SK-N-SH (cell line): ENCODE measurements around the gene ADAMTS14. TPM values are rescaled to one million over a fixed set of nuclear protein-coding genes. Genes with fewer than 3 reads are reported as not detected.

Experiments
- CTCF ChIA-PET: fragments of 300-600, 350-600 bp; formaldehyde crosslinking; extraction: SDS; loops from one replicate; lab custom pipeline; 2021; lab: Yijun Ruan, JAX
- POLR2A ChIA-PET: fragments of 350-600 bp; sonication (Branson Sonifier 250); formaldehyde crosslinking; extraction: SDS; loops from one replicate; lab custom pipeline; 2020; ENCODE audit warnings: antibody characterized with exemption, inconsistent platforms; lab: Yijun Ruan, JAX
- DNase-seq: peaks from one replicate; pipeline ENCODE4 v3.0.0; 2012
- H2AFZ ChIP-seq: fragments of 200-600 bp; sonication (generic); 2 replicates; pipeline ENCODE4 v1.8.1; 2016; ENCODE audit warnings: antibody characterized with exemption, mild to moderate bottlenecking, low read depth
- H3F3A ChIP-seq: fragments of 200-600 bp; sonication (generic); replicated peaks from 2 replicates; pipeline ENCODE3; 2016; ENCODE audit warnings: antibody characterized with exemption, mild to moderate bottlenecking; ENCODE audit not compliant: insufficient read depth
- H3K27ac ChIP-seq, 2 experiments: fragments of 200-500 bp in 1 of 2; fragments of 200-600 bp in 1 of 2; sonication (Bioruptor generic) in 1 of 2; sonication (generic), shearing (Covaris generic) in 1 of 2; 2 replicates each; pipeline versions ENCODE4 v1.5.1 to v1.6.1; 2014 to 2016; ENCODE audit warnings: low read depth in 2 of 2, inconsistent platforms in 1 of 2, low read length in 1 of 2, mild to moderate bottlenecking in 1 of 2, mixed read lengths in 1 of 2
- H3K27me3 ChIP-seq: fragments of 200-600 bp; sonication (generic), shearing (Covaris generic); 2 replicates; pipeline ENCODE4 v1.6.1; 2016; ENCODE audit warnings: mixed run types; ENCODE audit not compliant: insufficient read depth
- H3K36me3 ChIP-seq, 2 experiments: fragments of 200-500 bp in 1 of 2; fragments of 200-600 bp in 1 of 2; sonication (Bioruptor generic) in 1 of 2; sonication (generic) in 1 of 2; replicated peaks in 1 of 2; 2 replicates each; pipeline versions ENCODE3 to v1.5.1; 2014 to 2016; ENCODE audit warnings: low read length in 1 of 2, mild to moderate bottlenecking in 1 of 2; ENCODE audit not compliant: insufficient read depth in 2 of 2, control insufficient read depth in 1 of 2
- H3K4me1 ChIP-seq, 2 experiments: fragments of 200-500 bp in 1 of 2; fragments of 200-600 bp in 1 of 2; sonication (Bioruptor generic) in 1 of 2; sonication (generic), shearing (Covaris generic) in 1 of 2; 2 replicates each; pipeline versions ENCODE4 v1.5.1 to v1.6.1; 2014 to 2016; ENCODE audit warnings: low read depth in 1 of 2, low read length in 1 of 2, mixed run types in 1 of 2; ENCODE audit not compliant: insufficient read depth in 2 of 2, control insufficient read depth in 1 of 2
- H3K4me2 ChIP-seq: fragments of 200-600 bp; sonication (generic), shearing (Covaris generic); 2 replicates; pipeline ENCODE4 v1.6.1; 2017; ENCODE audit warnings: mixed run types
- H3K4me3 ChIP-seq, 2 experiments: fragments of 200-500 bp in 1 of 2; fragments of 200-600 bp in 1 of 2; sonication (Bioruptor generic) in 1 of 2; sonication (generic), shearing (Covaris generic) in 1 of 2; 2 replicates each; pipeline versions ENCODE4 v1.5.1 to v1.8.1; 2014 to 2016; ENCODE audit warnings: low read depth in 2 of 2, inconsistent platforms in 1 of 2, low read length in 1 of 2, mild to moderate bottlenecking in 1 of 2, mixed read lengths in 1 of 2, moderate library complexity in 1 of 2
- H3K79me2 ChIP-seq: fragments of 200-600 bp; sonication (generic); 2 replicates; pipeline ENCODE4 v1.8.1; 2017; ENCODE audit warnings: mild to moderate bottlenecking; ENCODE audit not compliant: insufficient read depth
- H3K9ac ChIP-seq: fragments of 200-600 bp; sonication (generic); 2 replicates; pipeline ENCODE4 v1.6.1; 2017; ENCODE audit warnings: mixed run types
- H3K9me2 ChIP-seq: fragments of 200-600 bp; sonication (generic); 2 replicates; pipeline ENCODE4 v1.6.1; 2017; ENCODE audit warnings: mixed run types
- H3K9me3 ChIP-seq: fragments of 200-600 bp; sonication (generic); 2 replicates; pipeline ENCODE4 v1.6.1; 2017; ENCODE audit warnings: mixed run types, mild to moderate bottlenecking, moderate library complexity
- H4K20me1 ChIP-seq: fragments of 200-600 bp; sonication (generic); 2 replicates; pipeline ENCODE4 v1.6.1; 2017; ENCODE audit warnings: mild to moderate bottlenecking, mixed run types; ENCODE audit not compliant: insufficient read depth
- EP300 ChIP-seq, 2 experiments: IDR thresholded peaks; 2 replicates each; pipeline versions ENCODE4 v1.4.0 to v1.6.1; 2012; ENCODE audit warnings: borderline replicate concordance in 1 of 2, low read depth in 1 of 2, low read length in 1 of 2
- EZH2phosphoT487 ChIP-seq: fragments of 200-600 bp; sonication (generic); IDR thresholded peaks from 2 replicates; pipeline ENCODE4 v1.6.1; 2017; ENCODE audit warnings: low read depth, mixed run types, mild to moderate bottlenecking, antibody characterized with exemption, moderate library complexity, borderline replicate concordance
- FOXJ3 ChIP-seq: sonication (generic); formaldehyde crosslinking; IDR thresholded peaks from 2 replicates; pipeline ENCODE4 v1.5.1; 2020; ENCODE audit warnings: mild to moderate bottlenecking, missing genetic modification reagents
- GABPA ChIP-seq: IDR thresholded peaks from 2 replicates; pipeline ENCODE4 v1.4.0; 2012; ENCODE audit warnings: low read depth, mild to moderate bottlenecking
- IRF3 ChIP-seq: fragments of 150-350 bp; IDR thresholded peaks from 2 replicates; pipeline ENCODE4 v1.6.1; 2016; ENCODE audit warnings: mild to moderate bottlenecking, low read depth, low read length
- JUND ChIP-seq: IDR thresholded peaks from 2 replicates; pipeline ENCODE4 v1.4.0; 2012
- NFIC ChIP-seq: IDR thresholded peaks from 2 replicates; pipeline ENCODE4 v1.4.0; 2012; ENCODE audit warnings: borderline replicate concordance
- NRF1 ChIP-seq: IDR thresholded peaks from 2 replicates; pipeline ENCODE4 v1.6.1; 2012; ENCODE audit warnings: low read depth, mild to moderate bottlenecking, low read length
- RAD21 ChIP-seq: IDR thresholded peaks from 2 replicates; pipeline ENCODE4 v1.6.1; 2012; ENCODE audit warnings: mild to moderate bottlenecking, low read length
- RCOR1 ChIP-seq: fragments of 150-350 bp; IDR thresholded peaks from 2 replicates; pipeline ENCODE4 v1.6.1; 2017; ENCODE audit warnings: antibody characterized with exemption, low read length
- REST ChIP-seq: IDR thresholded peaks from 2 replicates; pipeline ENCODE4 v1.6.1; 2012; ENCODE audit warnings: mild to moderate bottlenecking, low read depth, low read length, moderate library complexity
- RFX5 ChIP-seq: IDR thresholded peaks from 2 replicates; pipeline ENCODE4 v1.6.1; 2012; ENCODE audit warnings: mild to moderate bottlenecking, improper control_type of control experiment, low read length
- SIN3A ChIP-seq: IDR thresholded peaks from 2 replicates; pipeline ENCODE4 v1.6.1; 2012; ENCODE audit warnings: low read depth, mild to moderate bottlenecking, low read length, moderate library complexity, borderline replicate concordance
- SMC3 ChIP-seq: IDR thresholded peaks from 2 replicates; pipeline ENCODE4 v1.6.1; 2012; ENCODE audit warnings: low read depth, low read length, improper control_type of control experiment
- USF2 ChIP-seq: fragments of 150-350 bp; IDR thresholded peaks from 2 replicates; pipeline ENCODE4 v1.6.1; 2017; ENCODE audit warnings: antibody characterized with exemption, low read length, low read depth, borderline replicate concordance
- YY1 ChIP-seq: IDR thresholded peaks from 2 replicates; pipeline ENCODE4 v1.4.0; 2012; ENCODE audit warnings: low read depth, mild to moderate bottlenecking
- ZBTB33 ChIP-seq: IDR thresholded peaks from 2 replicates; pipeline ENCODE4 v1.4.0; 2012; ENCODE audit warnings: low read depth, borderline replicate concordance
- WGBS: methylation state at CpG from one replicate; pipeline ENCODE4 v1.1.6; 2017; ENCODE audit warnings: low lambda C conversion rate; 5-methylcytosine and 5-hydroxymethylcytosine counted together
- polyA plus RNA-seq, 3 experiments: library from polyadenylated mRNA; depleted of rRNA; stranded (reverse); fragments of >200 nt; gene quantifications; 2 replicates each; pipeline ENCODE4 v1.2.3, GENCODE V29; 2012

The ADAMTS14 gene
- polyA plus RNA-seq, 1 of the 3 experiments (the other 2 are of a cell fraction), result 1.1 TPM

- no peaks in the 10 kb centered on the region for H3F3A ChIP-seq
- no peaks in the 10 kb centered on the region for H3K79me2 ChIP-seq
- no peak for TF ChIP-seq FOXJ3 (CRISPR knock-in tag)
- TF ChIP-seq YY1, result no peak
- no peak for TF ChIP-seq EP300 (IDR thresholded peaks at IDR 0.05; ENCODE audit: borderline replicate concordance in 1 of 2, low read depth in 1 of 2, low read length in 1 of 2)
- no peak for TF ChIP-seq ZBTB33
- TF ChIP-seq NFIC, result no peak
- TF ChIP-seq REST, result no peak
- no peak for TF ChIP-seq NRF1
- TF ChIP-seq JUND, result no peak
- TF ChIP-seq, all 33 proteins: peak for 0
- no peak overlapping the region for H3K27ac ChIP-seq
- H3K9me2 ChIP-seq, result no peaks in the 10 kb centered on the region
- ChIA-PET POLR2A (no interaction called here), CTCF (interaction anchor here (2.2 kb wide), 1 partner anchor 17 kb away, joined by 5 read pairs; the partner anchor contains the start of gene SGPL1)
- DNase-seq, result no peak
- WGBS, result 36% methylated on average over 5 of the region's 5 CpGs
- H3K9me3 ChIP-seq, result no peaks in the 10 kb centered on the region
- H2AFZ ChIP-seq, result no peak overlapping the region
- no peaks in the 10 kb centered on the region for H3K36me3 ChIP-seq
- no peak overlapping the region for H3K9ac ChIP-seq
- no peaks in the 10 kb centered on the region for H3K4me1 ChIP-seq
- H3K4me2 ChIP-seq, result no peak overlapping the region
- no peak overlapping the region for H3K4me3 ChIP-seq
- no peaks in the 10 kb centered on the region for H4K20me1 ChIP-seq
- H3K27me3 ChIP-seq, result peaks cover 36% of the 10 kb centered on the region; the same call in 1 of the 2 replicates
Measured at GRCh38 chr10:70799124-70799523, 126.8 kb downstream of the ADAMTS14 start.

- no peak overlapping the region; the same call in 1 of the 2 replicates for H2AFZ ChIP-seq
- no peaks in the 10 kb centered on the region for H3K4me1 ChIP-seq
- no peak for DNase-seq
- H3K9me3 ChIP-seq, result no peaks in the 10 kb centered on the region
- no peaks in the 10 kb centered on the region for H3K9me2 ChIP-seq
- no peak overlapping the region for H3K27ac ChIP-seq
- ChIA-PET POLR2A (no interaction called here), CTCF (no interaction called here)
- no peaks in the 10 kb centered on the region for H3F3A ChIP-seq
- H4K20me1 ChIP-seq, result no peaks in the 10 kb centered on the region
- no peaks in the 10 kb centered on the region for H3K79me2 ChIP-seq
- H3K4me2 ChIP-seq, result no peak overlapping the region
- 56% methylated on average over 1 of the region's 1 CpG for WGBS
- H3K27me3 ChIP-seq, result peaks cover 27% of the 10 kb centered on the region; the same call in 1 of the 2 replicates
- H3K4me3 ChIP-seq, result no peak overlapping the region
- H3K9ac ChIP-seq, result no peak overlapping the region
- H3K36me3 ChIP-seq, result no peaks in the 10 kb centered on the region
- no peak for TF ChIP-seq RAD21
- TF ChIP-seq EZH2phosphoT487, result no peak
- TF ChIP-seq USF2, result no peak
- TF ChIP-seq SMC3, result no peak
- TF ChIP-seq NRF1, result no peak
- TF ChIP-seq GABPA, result no peak
- TF ChIP-seq RCOR1, result no peak
- no peak for TF ChIP-seq RFX5
- no peak for TF ChIP-seq IRF3
- TF ChIP-seq ZBTB33, result no peak
- no peak for TF ChIP-seq SIN3A
- no peak for TF ChIP-seq NFIC
Measured at GRCh38 chr10:70801854-70802253, 129.5 kb downstream of the ADAMTS14 start.
